ENCODE results near the gene DDX17. TPM values are rescaled to one million over a fixed set of nuclear protein-coding genes. Genes with fewer than 3 reads are reported as not detected.

Gene DDX17
- polyA plus RNA-seq, 5 donors = 579 to 954 (median 821) TPM

- no peak for DNase-seq
Measured at GRCh38 chr22:38451404-38451803, 54.7 kb downstream of the DDX17 start.

GRCh38 chr22:38450234-38450797 is 55.8 kb downstream of the DDX17 start:
- no peak for DNase-seq

- no peak for DNase-seq
Measured at GRCh38 chr22:38449776-38450175, 56.3 kb downstream of the DDX17 start.

GRCh38 chr22:38448945-38449745 is 57.0 kb downstream of the DDX17 start:
- DNase-seq = no peak

- DNase-seq = no peak
Measured at GRCh38 chr22:38446018-38446601, 60.0 kb downstream of the DDX17 start.

- DNase-seq = no peak
Measured at GRCh38 chr22:38444783-38445182, 61.3 kb downstream of the DDX17 start.

- no peak for DNase-seq
Measured at GRCh38 chr22:38443628-38444521, 62.2 kb downstream of the DDX17 start.

GRCh38 chr22:38442967-38443627 is 63.0 kb downstream of the DDX17 start:
- DNase-seq = no peak

GRCh38 chr22:38441620-38442287 is 64.4 kb downstream of the DDX17 start:
- no peak for DNase-seq

- DNase-seq = no peak
Measured at GRCh38 chr22:38440747-38441350, 65.3 kb downstream of the DDX17 start.

- DNase-seq = no peak
Measured at GRCh38 chr22:38437416-38437815, 68.7 kb downstream of the DDX17 start.

- DNase-seq = no peak
Measured at GRCh38 chr22:38436629-38437395, 69.3 kb downstream of the DDX17 start.

- DNase-seq = no peak
Measured at GRCh38 chr22:38435965-38436364, 70.1 kb downstream of the DDX17 start.

GRCh38 chr22:38435010-38435409 is 71.1 kb downstream of the DDX17 start:
- DNase-seq = no peak

GRCh38 chr22:38433871-38434270 is 72.2 kb downstream of the DDX17 start:
- DNase-seq = no peak
